ENCODE data around the gene RFNG. TPM values are rescaled to one million over a fixed set of nuclear protein-coding genes. Genes with fewer than 3 reads are reported as not detected.

Gene RFNG
- total and polyA plus RNA-seq, 10 of the 15 experiments (the other 5 are each of a cell fraction or from before 2014, with no cell fraction given): 0.10 to 19.6 (median 6.2) TPM

- H3K4me2 ChIP-seq (ENCODE audit: control insufficient read depth, insufficient read depth): peak overlapping the region; percentile 89
- ChIA-PET CTCF (interaction anchor here (0.6 to 1.9 kb wide), 17 partner anchors 10 to 596 kb away, joined by 3 to 30 read pairs (median 4); partner anchors contain the start of genes CENPX, GPS1, LRRC45 and RFNG), POLR2A (interaction anchor here (0.5 to 1.5 kb wide), 19 partner anchors 10 to 411 kb away, joined by 3 to 13 read pairs (median 3); partner anchors contain the start of genes CENPX, FASN, LRRC45 and MRPL12), RAD21 (ENCODE audit: unreplicated experiment) (interaction anchor here (0.7 to 2.4 kb wide), 7 partner anchors 12 to 117 kb away, joined by 3 to 13 read pairs (median 5); partner anchors contain the start of genes CENPX, FASN and LRRC45), SMC1A (ENCODE audit: uncharacterized antibody, unreplicated experiment) (interaction anchor here (0.5 to 1.4 kb wide), 7 partner anchors 11 to 178 kb away, joined by 3 to 7 read pairs (median 3); partner anchors contain the start of genes CENPX, DUS1L and LRRC45)
- peaks cover 10% of the 10 kb centered on the region for H3K4me1 ChIP-seq (ENCODE audit: control insufficient read depth, insufficient read depth, low read length)
- H3K27ac ChIP-seq (ENCODE audit: control insufficient read depth, insufficient read depth): 0 out of 2 replicates have a peak overlapping the region, but pooled peaks have one; percentile 46
- no TSS peak for BruUV-seq (replicated peaks)
- H3K9ac ChIP-seq (ENCODE audit: control insufficient read depth, insufficient read depth, low read length): no peak overlapping the region; the same call in 1 of the 2 replicates
- TF ChIP-seq MTA2 (IDR thresholded peaks at IDR 0.05; ENCODE audit: low read depth) (no peak), REST (IDR thresholded peaks at IDR 0.05; ENCODE audit: low read depth, low read length) (no peak), ZNF622 (IDR thresholded peaks at IDR 0.05) (no peak), HDGF (IDR thresholded peaks at IDR 0.05) (0 out of 2 replicates have a peak, but pooled peaks have one; percentile 2), RBBP5 (conservative IDR thresholded peaks at IDR 0.05) (no peak), STAT1 (conservative IDR thresholded peaks at IDR 0.05) (no peak), MLLT1 (IDR thresholded peaks at IDR 0.05) (0 out of 2 replicates have a peak, but pooled peaks have one; percentile 58), CREM (IDR thresholded peaks at IDR 0.05; ENCODE audit: low read depth) (0 out of 2 replicates have a peak, but pooled peaks have one; percentile 18), EP300 (IDR thresholded peaks at IDR 0.05; ENCODE audit: borderline replicate concordance in 1 of 2, control insufficient read depth in 1 of 2, low read depth in 2 of 2, low read length in 2 of 2) (no peak)
- peaks cover 5% of the 10 kb centered on the region for H3K79me2 ChIP-seq (ENCODE audit: control insufficient read depth, insufficient read depth, low read length)
- DNase-seq (ENCODE audit: low read depth, low spot score) (no peak), ATAC-seq (no peak), FAIRE-seq (no peak)
- peak overlapping the region; percentile 49; the same call in 1 of the 2 replicates for H3K4me3 ChIP-seq
- H3K9me3 ChIP-seq (replicated peaks; ENCODE audit: control insufficient read depth, insufficient read depth, low read length): no peaks in the 10 kb centered on the region
- no peaks in the 10 kb centered on the region; a peak in 2 of 4 replicates for H3K36me3 ChIP-seq (ENCODE audit: control insufficient read depth in 2 of 2, insufficient read depth in 2 of 2, low read length in 1 of 2)
- H4K20me1 ChIP-seq (ENCODE audit: control insufficient read depth, insufficient read depth): no peaks in the 10 kb centered on the region
- no peaks in the 10 kb centered on the region for H3K27me3 ChIP-seq (replicated peaks in 1 of 2; ENCODE audit: control insufficient read depth in 2 of 2, insufficient read depth in 2 of 2, low read length in 1 of 2)
- H2AFZ ChIP-seq (ENCODE audit: control insufficient read depth, low read depth, low read length): peak overlapping the region; percentile 93
- intact Hi-C loops (cut with micrococcal nuclease; ENCODE audit: unreplicated experiment): loop anchor here (5.0 kb wide), 1 partner anchor 59 kb away; the partner anchor contains the start of gene FASN
- 15% methylated on average over 10 of the region's 10 CpGs for WGBS (ENCODE audit: insufficient coverage, insufficient replicate concordance, low lambda C conversion rate, missing lambda C conversion rate)
- in situ Hi-C loops (cut with MboI): loop anchor here (5.0 kb wide), 1 partner anchor 119 kb away; no protein-coding TSS in a partner anchor
These were observed 13.8 kb downstream of the RFNG start for GRCh38 chr17:82037889-82038195.
